HG02852 (cell line): ENCODE results near the gene ADPRM.
A peak's percentile ranks its signal among the peaks of the same experiment; 100 is the strongest.
"Not testable (repeated sequence)": the region's sequence is repeated elsewhere in the genome, so short reads cannot be mapped to it uniquely, and the experiment has no call there.

Source experiments
- ATAC-seq: cut with Tn5 transposase; IDR thresholded peaks from one replicate; pipeline ENCODE4 v1.9.1; 2021; ENCODE audit warnings: mild to moderate bottlenecking, moderate library complexity; ENCODE audit not compliant: unreplicated experiment

ADPRM gene

DNA sequence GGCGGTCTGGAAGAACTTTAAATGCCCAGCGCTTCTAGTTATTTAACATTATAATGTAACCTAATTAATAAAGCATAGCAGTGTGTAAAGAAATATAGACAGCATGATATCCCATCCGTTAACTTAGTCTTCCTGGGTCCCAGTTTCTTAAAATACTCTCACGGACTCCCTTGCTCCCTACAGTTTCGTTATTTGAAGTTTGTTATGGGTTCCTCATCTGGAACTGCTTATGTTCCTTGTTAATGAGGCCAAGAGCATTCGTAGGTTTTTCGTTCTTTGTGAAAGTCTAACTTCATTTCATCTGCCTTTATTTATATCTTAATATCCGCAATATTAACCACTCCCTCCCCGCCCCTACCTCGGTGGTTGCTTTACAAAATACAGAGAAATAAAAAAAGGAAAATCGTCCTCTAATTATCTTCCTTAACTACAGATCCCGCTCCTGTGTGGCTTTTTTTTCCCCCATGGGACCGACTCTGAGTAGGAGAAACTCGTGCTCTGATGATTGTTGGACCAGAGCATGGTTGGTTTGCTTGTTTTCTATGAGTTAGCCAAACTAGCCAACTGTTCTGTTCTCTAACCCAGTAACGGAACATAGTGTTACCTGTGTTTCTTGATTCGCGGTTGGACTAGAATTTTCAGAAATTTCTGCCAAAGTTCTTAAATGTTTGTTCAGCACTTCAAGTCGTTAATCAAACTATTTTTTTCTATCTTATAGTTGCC is 863 bp downstream of the ADPRM start:
- no peak for ATAC-seq

DNA sequence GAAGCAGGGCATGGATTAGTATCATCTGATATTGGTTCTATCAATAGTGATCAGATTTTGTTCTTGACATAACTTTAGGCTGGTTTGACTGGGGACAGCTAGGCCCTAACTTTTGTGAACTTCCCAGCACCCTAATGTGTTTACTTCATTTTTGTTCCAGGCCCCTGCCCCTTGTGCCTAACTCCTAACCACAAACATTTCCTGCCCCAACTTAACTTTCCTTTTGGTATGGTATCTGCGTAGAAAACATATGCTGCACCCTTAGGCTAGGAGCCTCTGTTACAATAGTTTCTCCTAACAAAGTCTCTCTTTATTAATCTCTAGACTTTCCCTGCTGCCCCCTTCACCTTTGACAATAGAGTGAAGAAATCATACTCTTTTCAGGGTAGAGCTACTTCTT is 2.5 kb downstream of the ADPRM start:
- ATAC-seq = no peak

- no peak for ATAC-seq
Observed at GRCh38 chr17:10702574-10702973, 5.2 kb downstream of the ADPRM start.

DNA sequence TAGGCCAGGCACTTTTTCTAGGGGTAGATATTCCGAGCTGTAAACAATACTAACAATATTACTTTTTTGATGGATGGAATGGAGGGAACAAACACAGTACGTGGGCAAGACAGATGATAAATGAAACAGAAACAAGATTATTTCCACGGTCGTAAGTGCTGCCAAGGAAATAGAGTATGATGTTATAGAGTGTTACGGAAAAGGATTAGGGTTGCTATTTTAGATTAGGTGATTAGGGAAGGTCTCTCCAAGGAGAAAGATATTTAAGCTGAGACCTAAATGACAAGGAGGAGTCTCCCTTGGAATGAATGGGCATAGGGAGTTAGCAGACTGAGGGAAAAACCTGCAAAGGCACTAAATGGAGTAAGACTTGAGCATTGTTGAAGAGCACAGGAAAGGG is 8.3 kb downstream of the ADPRM start:
- ATAC-seq = no peak

- ATAC-seq = no peak
Observed at GRCh38 chr17:10713318-10713717, 15.9 kb downstream of the ADPRM start.

DNA sequence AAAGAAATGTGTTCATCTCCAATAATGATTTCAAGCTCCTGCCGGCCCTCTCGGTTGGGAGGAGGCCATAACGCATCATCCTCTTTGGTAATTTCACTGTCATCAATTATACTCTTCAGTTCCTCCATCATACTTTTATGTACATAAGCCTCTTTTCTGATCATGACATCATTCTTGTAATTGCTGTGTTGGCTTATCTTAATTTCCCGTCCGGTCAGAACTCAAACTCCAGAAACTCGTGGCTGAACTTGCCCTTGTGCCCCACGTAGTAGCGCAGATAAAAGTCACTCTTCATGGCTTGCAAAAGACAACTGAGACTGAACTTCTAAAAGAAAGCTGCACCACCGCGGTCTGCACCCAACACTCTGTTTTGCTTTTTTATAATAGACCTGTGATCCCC is 18.8 kb downstream of the ADPRM start:
- no peak for ATAC-seq

DNA sequence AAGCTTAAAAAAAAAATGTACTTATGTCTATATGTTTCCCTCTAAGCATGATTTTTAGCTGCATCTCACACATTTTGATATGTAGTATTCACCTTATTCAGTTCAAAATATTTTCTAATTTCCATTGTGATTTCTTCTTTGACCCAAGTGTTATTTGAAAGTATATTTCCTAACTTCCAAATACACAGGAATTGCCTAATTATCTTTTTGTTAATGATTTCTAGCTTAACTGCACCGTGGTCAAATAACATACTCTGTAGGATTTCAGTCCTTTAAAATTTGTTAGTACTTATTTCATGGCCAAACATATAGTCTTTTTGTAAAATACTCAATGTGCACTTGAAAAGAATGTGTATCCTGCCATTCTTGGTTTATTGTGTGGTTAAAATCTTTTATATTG is 21.2 kb downstream of the ADPRM start:
- ATAC-seq = no peak

GRCh38 chr17:10724546-10725195 is 27.3 kb downstream of the ADPRM start:
- no peak for ATAC-seq

GRCh38 chr17:10725262-10725661 is 27.9 kb downstream of the ADPRM start:
- ATAC-seq = no peak

GRCh38 chr17:10726196-10726595 is 28.8 kb downstream of the ADPRM start:
- no peak for ATAC-seq

DNA sequence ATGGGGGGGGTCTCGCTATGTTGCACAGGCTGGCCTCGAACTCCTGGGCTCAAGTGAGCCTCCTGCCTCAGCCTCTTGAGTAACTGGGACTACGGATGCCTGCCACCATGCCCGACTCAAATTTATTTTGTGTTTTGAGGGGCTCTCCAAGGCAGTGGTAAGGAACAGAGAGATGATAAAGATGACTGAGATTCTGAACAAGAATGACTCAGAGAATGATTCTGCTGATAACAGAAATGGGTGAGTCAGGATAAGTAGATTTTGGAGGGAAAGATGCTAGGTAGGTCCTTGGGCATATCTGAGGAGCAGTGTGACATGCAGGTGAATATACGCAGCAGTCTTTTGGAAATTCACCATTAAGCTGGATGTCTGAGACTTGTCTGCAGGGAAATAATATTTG is 29.8 kb downstream of the ADPRM start:
- ATAC-seq = no peak

GRCh38 chr17:10728331-10728892 is 31.0 kb downstream of the ADPRM start:
- ATAC-seq = no peak

DNA sequence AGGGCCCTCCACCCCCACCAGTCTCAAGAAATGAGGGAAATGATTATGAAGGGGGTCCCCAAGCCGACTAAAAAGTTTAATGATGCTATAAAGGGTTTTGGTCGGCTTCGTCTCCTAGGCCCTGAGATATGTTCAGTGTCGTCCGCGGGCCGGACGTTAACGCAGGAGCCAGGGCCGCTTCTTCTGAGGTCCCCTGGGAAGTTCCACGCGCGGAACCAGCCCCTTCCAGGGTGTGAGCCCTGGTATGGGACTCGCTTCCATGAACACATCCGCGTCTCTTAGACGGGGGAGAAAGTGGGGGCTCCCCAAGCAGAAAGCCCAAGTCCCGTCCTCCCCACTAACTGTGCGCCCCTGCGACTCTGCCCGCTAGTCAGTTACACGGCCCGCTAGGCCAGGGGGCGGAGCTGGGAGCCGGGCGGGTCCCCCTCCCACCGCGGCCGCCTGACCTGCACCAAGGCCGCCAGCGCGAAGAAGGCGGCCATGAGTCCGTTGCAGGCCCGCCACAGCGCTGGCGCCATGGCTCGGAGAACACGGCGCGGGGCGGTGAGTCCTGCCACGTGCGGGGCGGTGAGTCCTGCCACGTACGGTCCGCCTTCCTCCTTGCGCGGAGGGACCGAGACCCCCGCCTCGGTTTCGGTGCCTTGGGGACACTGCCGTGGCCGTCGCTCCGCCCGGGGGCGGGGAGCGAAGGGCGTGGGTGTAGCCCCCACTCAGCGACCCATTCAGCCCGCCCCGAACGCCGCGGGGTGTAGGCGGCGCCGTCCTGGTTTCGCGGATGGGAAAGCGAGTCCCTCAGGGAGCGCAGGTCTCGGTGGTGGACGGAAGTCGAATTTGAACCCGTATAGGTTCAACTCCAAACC is 32.2 kb downstream of the ADPRM start, which contains the start of gene TMEM220:
Gene TMEM220 (minus strand): TSS at position 690 of the 860 bp plus-strand sequence. CDS start 172 bp downstream, at position 518.
- peak; percentile 64 for ATAC-seq

DNA sequence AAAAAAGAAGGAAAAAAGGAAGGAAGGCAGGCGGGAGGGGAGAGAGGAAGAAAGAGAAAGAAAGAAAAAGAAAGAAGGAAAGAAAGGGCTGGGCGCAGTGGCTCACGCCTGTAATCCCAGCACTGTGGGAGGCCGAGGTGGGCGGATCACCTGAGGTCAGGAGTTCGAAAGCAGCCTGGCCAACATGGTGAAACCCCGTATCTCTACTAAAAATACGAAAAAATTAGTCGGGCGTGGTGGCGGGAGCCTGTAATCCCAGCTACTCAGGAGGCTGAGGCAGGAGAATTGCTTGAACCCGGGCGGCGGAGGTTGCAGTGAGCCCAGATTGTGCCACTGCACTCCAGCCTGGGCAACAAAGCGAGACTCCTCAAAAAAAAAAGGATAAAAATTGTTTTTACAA is 32.9 kb downstream of the ADPRM start:
- ATAC-seq = not testable (repeated sequence)

DNA sequence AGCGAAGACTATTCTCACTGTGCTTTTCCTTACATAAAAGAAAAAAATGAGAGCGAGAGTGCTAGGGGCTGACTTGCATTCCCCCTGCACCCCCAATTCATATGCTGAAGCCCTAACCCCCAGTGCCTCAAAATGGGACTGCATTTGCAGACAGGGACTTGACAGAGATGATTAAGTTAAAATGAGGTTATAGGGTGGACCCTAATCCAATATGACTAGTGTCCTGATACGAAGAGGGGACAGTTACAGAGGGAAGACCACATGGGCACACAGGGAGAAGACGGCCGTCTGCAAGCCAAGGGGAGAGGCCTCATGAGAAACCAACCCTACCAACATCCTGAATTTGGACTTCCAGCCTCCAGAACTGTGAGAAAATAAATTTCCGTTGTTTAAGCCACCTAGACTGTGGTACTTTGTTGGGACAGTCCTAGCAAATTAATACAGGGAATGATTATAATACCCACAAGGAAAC is 34.0 kb downstream of the ADPRM start:
- ATAC-seq = no peak

DNA sequence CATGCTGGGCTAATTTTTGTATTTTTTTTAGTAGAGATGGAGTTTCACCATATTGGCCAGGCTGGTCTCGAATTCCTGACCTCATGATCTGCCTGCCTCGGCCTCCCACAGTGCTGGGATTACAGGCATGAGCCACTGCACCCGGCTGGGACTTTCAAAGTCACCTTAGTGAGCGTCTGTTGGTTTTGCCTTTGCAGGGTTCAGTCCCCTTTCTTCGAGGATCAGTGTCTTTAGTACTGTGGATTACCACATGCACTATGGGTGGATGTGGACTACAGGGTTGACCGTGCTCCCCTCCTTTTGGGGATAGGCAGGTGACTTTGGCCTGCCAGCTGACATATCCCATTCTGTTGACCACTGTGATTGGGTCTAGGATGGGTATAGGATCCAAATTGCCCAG is 34.7 kb downstream of the ADPRM start:
- not testable (repeated sequence) for ATAC-seq

- ATAC-seq = no peak
Observed at GRCh38 chr17:10733666-10734065, 36.3 kb downstream of the ADPRM start.

GRCh38 chr17:10735251-10735650 is 37.9 kb downstream of the ADPRM start:
- ATAC-seq = no peak

GRCh38 chr17:10735821-10736220 is 38.4 kb downstream of the ADPRM start:
- ATAC-seq = no peak

- no peak for ATAC-seq
Observed at GRCh38 chr17:10737168-10737622, 39.8 kb downstream of the ADPRM start.

- ATAC-seq = no peak
Observed at GRCh38 chr17:10737736-10738135, 40.3 kb downstream of the ADPRM start.
